Mesenchymal stem cell (in vitro differentiated cells and primary cell): Measurements from ENCODE around the gene PTPRG.
A peak's percentile ranks its signal among the peaks of the same experiment; 100 is the strongest.

Experiments used
- DNase-seq: peaks from one replicate; pipeline ENCODE4 v3.0.0-alpha.2; 2013
- H2AFZ ChIP-seq: one replicate; pipeline ENCODE4 v1.6.1; 2013; ENCODE audit warnings: low read depth, mild to moderate bottlenecking, control low read depth, inconsistent platforms, low read length, moderate library complexity
- H2AK5ac ChIP-seq: 2 replicates; pipeline ENCODE4 v1.6.1; 2013; ENCODE audit warnings: low read length, moderate library complexity, mild to moderate bottlenecking, inconsistent platforms; ENCODE audit not compliant: severe bottlenecking
- H2BK120ac ChIP-seq: one replicate; pipeline ENCODE4 v1.6.1; 2013; ENCODE audit warnings: low read depth, mild to moderate bottlenecking, inconsistent platforms, low read length, moderate library complexity
- H2BK12ac ChIP-seq, 2 experiments: one replicate each; pipeline ENCODE4 v1.6.1; 2013; ENCODE audit warnings: inconsistent platforms in 2 of 2, low read length in 2 of 2, mild to moderate bottlenecking in 2 of 2, moderate library complexity in 2 of 2, control low read depth in 1 of 2
- H2BK15ac ChIP-seq: one replicate; pipeline ENCODE4 v1.6.1; 2013; ENCODE audit warnings: mild to moderate bottlenecking, low read depth, inconsistent platforms; ENCODE audit not compliant: poor library complexity, severe bottlenecking
- H2BK5ac ChIP-seq: 2 replicates; pipeline ENCODE4 v1.6.1; 2013; ENCODE audit warnings: low read depth, mild to moderate bottlenecking, low read length, control low read depth, inconsistent platforms; ENCODE audit not compliant: poor library complexity, severe bottlenecking
- H3K14ac ChIP-seq, 2 experiments: one replicate each; pipeline ENCODE4 v1.6.1; 2013; ENCODE audit warnings: inconsistent platforms in 2 of 2, low read length in 2 of 2, control low read depth in 1 of 2, mild to moderate bottlenecking in 1 of 2, moderate library complexity in 1 of 2
- H3K18ac ChIP-seq, 2 experiments: one replicate each; pipeline ENCODE4 v1.6.1; 2013; ENCODE audit warnings: inconsistent platforms in 2 of 2, low read length in 2 of 2, control low read depth in 1 of 2, low read depth in 1 of 2, mild to moderate bottlenecking in 1 of 2
- H3K23ac ChIP-seq, 2 experiments: one replicate each; pipeline ENCODE4 v1.6.1; 2013; ENCODE audit warnings: inconsistent platforms in 2 of 2, low read length in 2 of 2, mild to moderate bottlenecking in 2 of 2, moderate library complexity in 2 of 2, control low read depth in 1 of 2
- H3K27ac ChIP-seq: 2 replicates; pipeline ENCODE4 v1.5.1; 2013; ENCODE audit warnings: mild to moderate bottlenecking, moderate library complexity, low read length, control low read depth, inconsistent platforms; ENCODE audit not compliant: poor library complexity, severe bottlenecking
- H3K27me3 ChIP-seq, 2 experiments: 2 replicates each; pipeline versions ENCODE4 v1.6.1 to v1.7.0; 2013; ENCODE audit warnings: low read length in 2 of 2, mild to moderate bottlenecking in 2 of 2, moderate library complexity in 2 of 2, control low read depth in 1 of 2, inconsistent platforms in 1 of 2; ENCODE audit not compliant: control insufficient read depth in 1 of 2, insufficient read depth in 1 of 2
- H3K36me3 ChIP-seq, 2 experiments: 2 replicates each; pipeline versions ENCODE4 v1.6.1 to v1.7.0; 2013; ENCODE audit warnings: low read length in 2 of 2, control low read depth in 1 of 2, inconsistent platforms in 1 of 2, low read depth in 1 of 2, mild to moderate bottlenecking in 1 of 2; ENCODE audit not compliant: insufficient read depth in 2 of 2, control insufficient read depth in 1 of 2
- H3K4ac ChIP-seq, 2 experiments: one replicate each; pipeline ENCODE4 v1.6.1; 2013; ENCODE audit warnings: inconsistent platforms in 2 of 2, low read length in 2 of 2, mild to moderate bottlenecking in 2 of 2, moderate library complexity in 2 of 2, control low read depth in 1 of 2, low read depth in 1 of 2
- H3K4me1 ChIP-seq: 2 replicates; pipeline ENCODE4 v1.6.1; 2013; ENCODE audit warnings: low read depth, low read length, control low read depth; ENCODE audit not compliant: control insufficient read depth, insufficient read depth
- H3K4me2 ChIP-seq: 2 replicates; pipeline ENCODE4 v1.6.1; 2013; ENCODE audit warnings: low read length, mild to moderate bottlenecking, inconsistent platforms; ENCODE audit not compliant: poor library complexity, severe bottlenecking
- H3K4me3 ChIP-seq, 2 experiments: 2 replicates each; pipeline versions ENCODE4 v1.5.1 to v1.7.0; 2013; ENCODE audit warnings: low read length in 2 of 2, mild to moderate bottlenecking in 2 of 2, control low read depth in 1 of 2, low read depth in 1 of 2; ENCODE audit not compliant: insufficient read depth in 1 of 2
- H3K79me1 ChIP-seq: replicated peaks from 2 replicates; pipeline ENCODE4 v1.6.1; 2013; ENCODE audit warnings: mild to moderate bottlenecking, control low read depth, low read length, inconsistent platforms; ENCODE audit not compliant: poor library complexity, severe bottlenecking
- H3K9ac ChIP-seq: 2 replicates; pipeline ENCODE4 v1.7.0; 2013; ENCODE audit warnings: mild to moderate bottlenecking, low read length, moderate library complexity
- H3K9me3 ChIP-seq: 2 replicates; pipeline ENCODE4 v1.7.0; 2013; ENCODE audit warnings: mild to moderate bottlenecking, low read length; ENCODE audit not compliant: control insufficient read depth
- H4K8ac ChIP-seq: one replicate; pipeline ENCODE4 v1.6.1; 2013; ENCODE audit warnings: inconsistent platforms, mild to moderate bottlenecking, low read length, moderate library complexity
- H4K91ac ChIP-seq: one replicate; pipeline ENCODE4 v1.6.1; 2013; ENCODE audit warnings: mild to moderate bottlenecking, low read length, inconsistent platforms
- WGBS: methylation state at CpG from one replicate; pipeline ENCODE4 v1.1.7; 2013; ENCODE audit warnings: mixed read lengths; 5-methylcytosine and 5-hydroxymethylcytosine counted together

Gene PTPRG

DNA sequence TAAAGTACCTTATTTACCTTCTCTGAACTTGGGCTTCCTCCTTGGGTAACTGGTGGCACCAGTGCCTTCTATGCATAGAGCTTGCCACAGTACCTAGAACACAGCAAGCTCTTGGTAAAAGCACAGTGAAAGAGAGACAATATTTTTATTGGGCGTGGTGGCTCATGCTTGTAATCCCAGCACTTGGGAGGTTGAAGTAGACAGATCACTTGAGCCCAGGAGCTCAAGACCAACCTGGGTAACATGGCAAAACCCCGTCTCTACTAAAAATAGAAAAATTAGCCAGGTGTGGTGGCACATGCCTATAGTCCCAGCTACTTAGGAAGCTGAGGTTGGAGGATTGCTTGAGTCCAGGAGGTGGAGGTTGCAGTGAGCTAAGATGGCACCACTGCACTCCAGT is 285.1 kb downstream of the PTPRG start:
- no peak for DNase-seq
- Histone ChIP-seq H4K91ac (no peak overlapping the region), H3K9me3 (no peaks in the 10 kb centered on the region), H3K79me1 (peaks cover 21% of the 10 kb centered on the region), H3K36me3 (no peaks in the 10 kb centered on the region), H2BK12ac (no peak overlapping the region), H3K4me1 (peaks cover 3% of the 10 kb centered on the region), H3K4ac (no peak overlapping the region), H2BK120ac (no peak overlapping the region), H3K27me3 (no peaks in the 10 kb centered on the region), H2AK5ac (no peak overlapping the region), H3K4me3 (no peak overlapping the region), H3K18ac (no peak overlapping the region), H3K14ac (no peak overlapping the region), H2BK5ac (no peak overlapping the region), H3K9ac (no peak overlapping the region), H3K23ac (no peak overlapping the region), H4K8ac (no peak overlapping the region), H3K4me2 (no peak overlapping the region), H3K27ac (no peak overlapping the region), H2AFZ (no peak overlapping the region), H2BK15ac (no peak overlapping the region)
- WGBS: 94% methylated on average over 2 of the region's 2 CpGs

DNA sequence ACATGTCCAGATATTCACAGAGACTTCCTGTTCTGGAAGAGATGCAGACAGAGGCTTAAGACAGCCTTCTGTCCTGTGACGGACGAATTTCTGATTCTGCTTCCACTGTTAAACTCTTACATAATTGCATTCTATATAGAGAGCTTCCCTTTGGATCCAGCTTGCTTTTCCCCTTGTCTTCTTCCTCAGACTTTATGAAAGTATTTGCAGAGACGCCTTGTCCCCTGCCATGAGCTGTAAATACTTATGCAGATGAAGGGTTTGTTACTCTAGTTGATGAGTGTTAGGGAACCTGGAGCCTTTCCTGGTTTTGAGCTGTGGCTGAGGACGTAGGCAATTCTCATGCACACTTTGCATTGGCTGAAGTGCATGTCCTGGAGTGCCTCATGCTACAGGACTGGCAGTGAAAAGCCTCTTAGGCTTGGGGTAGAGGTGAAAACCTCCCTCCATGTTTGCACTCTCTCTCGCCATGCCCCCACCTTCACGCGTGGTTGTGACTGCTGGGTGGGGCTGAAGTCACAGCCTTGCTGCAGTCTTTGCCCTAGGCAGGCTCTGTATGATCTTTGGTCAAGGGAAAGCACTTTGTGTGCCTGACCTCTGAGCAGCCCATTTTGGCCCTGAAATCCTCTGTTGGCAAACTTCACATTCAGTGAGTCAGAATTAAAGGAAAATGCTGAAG is 286.6 kb downstream of the PTPRG start:
- H2BK5ac ChIP-seq: no peak overlapping the region
- no peaks in the 10 kb centered on the region for H3K36me3 ChIP-seq
- H3K23ac ChIP-seq: peak overlapping the region in 1 of 2 experiments; percentile 69
- peak overlapping the region in 1 of 2 experiments; percentile 37 for H3K4me3 ChIP-seq
- H2AK5ac ChIP-seq: no peak overlapping the region
- H4K8ac ChIP-seq: no peak overlapping the region
- no peak overlapping the region for H4K91ac ChIP-seq
- H2BK12ac ChIP-seq: no peak overlapping the region
- DNase-seq: no peak
- H3K4me2 ChIP-seq: no peak overlapping the region
- H3K4me1 ChIP-seq: peaks cover 3% of the 10 kb centered on the region
- peaks cover 22% of the 10 kb centered on the region for H3K79me1 ChIP-seq
- H2BK120ac ChIP-seq: no peak overlapping the region
- WGBS: 29% methylated on average over 7 of the region's 7 CpGs
- H3K9me3 ChIP-seq: no peaks in the 10 kb centered on the region
- H2AFZ ChIP-seq: no peak overlapping the region
- no peak overlapping the region for H3K14ac ChIP-seq
- H3K4ac ChIP-seq: no peak overlapping the region
- peak overlapping the region; percentile 60 for H3K9ac ChIP-seq
- peak overlapping the region in 1 of 2 experiments; percentile 1 for H3K18ac ChIP-seq
- no peak overlapping the region for H2BK15ac ChIP-seq
- H3K27ac ChIP-seq: no peak overlapping the region
- H3K27me3 ChIP-seq: no peaks in the 10 kb centered on the region

DNA sequence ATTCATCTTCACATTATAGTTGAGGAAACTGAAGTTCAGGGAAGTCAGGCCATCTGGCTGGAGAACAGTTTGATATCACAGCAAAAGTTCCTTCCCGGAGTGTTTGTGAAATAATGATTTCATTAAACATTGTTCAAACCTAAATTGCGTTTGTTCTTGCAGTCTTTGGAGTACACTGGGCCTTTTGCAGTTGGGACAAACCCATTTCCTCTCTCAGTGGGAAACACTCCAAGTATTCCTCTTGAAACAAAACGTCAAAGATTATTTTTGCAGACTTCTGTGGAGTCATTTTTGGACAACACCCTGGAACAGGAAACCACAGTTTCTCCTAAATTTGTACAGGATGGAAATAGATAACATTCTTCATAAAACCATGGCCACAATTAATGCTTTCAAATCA is 287.5 kb downstream of the PTPRG start:
- H3K27ac ChIP-seq: no peak overlapping the region
- no peak overlapping the region for H3K4me2 ChIP-seq
- H3K14ac ChIP-seq: no peak overlapping the region
- no peak overlapping the region for H2BK5ac ChIP-seq
- H4K91ac ChIP-seq: no peak overlapping the region
- H2AFZ ChIP-seq: no peak overlapping the region
- H2BK12ac ChIP-seq: no peak overlapping the region
- no peaks in the 10 kb centered on the region for H3K36me3 ChIP-seq
- peak overlapping the region in 1 of 2 experiments; percentile 37 for H3K4me3 ChIP-seq
- H2BK120ac ChIP-seq: no peak overlapping the region
- H3K4me1 ChIP-seq: peaks cover 3% of the 10 kb centered on the region
- H2AK5ac ChIP-seq: no peak overlapping the region
- H3K9me3 ChIP-seq: no peaks in the 10 kb centered on the region
- 62% methylated on average over 3 of the region's 3 CpGs for WGBS
- peaks cover 29% of the 10 kb centered on the region for H3K79me1 ChIP-seq
- DNase-seq: no peak
- no peak overlapping the region for H4K8ac ChIP-seq
- no peak overlapping the region for H3K4ac ChIP-seq
- no peaks in the 10 kb centered on the region for H3K27me3 ChIP-seq
- no peak overlapping the region for H2BK15ac ChIP-seq
- no peak overlapping the region for H3K18ac ChIP-seq
- peak overlapping the region; percentile 60 for H3K9ac ChIP-seq
- H3K23ac ChIP-seq: no peak overlapping the region

DNA sequence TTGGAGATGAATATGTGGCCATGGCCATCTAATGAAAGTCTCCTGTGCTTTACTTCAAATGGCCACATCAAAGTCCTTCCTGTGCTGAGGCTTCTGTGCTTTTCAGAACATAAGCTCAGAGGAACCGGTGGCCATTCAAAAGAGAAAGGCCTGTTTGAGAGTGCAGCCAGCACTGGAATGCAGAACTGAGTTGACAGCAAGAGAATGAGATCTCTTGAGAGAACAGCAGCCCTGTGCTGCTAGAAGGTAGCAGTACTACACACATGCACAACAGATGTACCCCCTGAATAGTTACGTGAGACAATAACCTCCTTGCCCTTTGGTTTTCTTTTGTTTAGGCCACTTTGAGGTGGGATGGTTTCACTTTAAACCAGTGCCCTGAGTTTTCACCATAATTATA is 292.5 kb downstream of the PTPRG start:
- H3K23ac ChIP-seq: no peak overlapping the region
- no peak overlapping the region for H3K14ac ChIP-seq
- H3K9ac ChIP-seq: no peak overlapping the region
- no peaks in the 10 kb centered on the region for H3K4me1 ChIP-seq
- WGBS: 29% methylated on average over 1 of the region's 2 CpGs
- H3K27me3 ChIP-seq: no peaks in the 10 kb centered on the region
- no peak overlapping the region for H3K4me3 ChIP-seq
- H3K4ac ChIP-seq: no peak overlapping the region
- no peak overlapping the region for H3K27ac ChIP-seq
- no peaks in the 10 kb centered on the region for H3K9me3 ChIP-seq
- no peak overlapping the region for H2BK5ac ChIP-seq
- H2BK12ac ChIP-seq: no peak overlapping the region
- no peak overlapping the region for H4K91ac ChIP-seq
- no peak overlapping the region for H2AFZ ChIP-seq
- no peak overlapping the region for H4K8ac ChIP-seq
- H3K18ac ChIP-seq: no peak overlapping the region
- peaks cover 28% of the 10 kb centered on the region for H3K79me1 ChIP-seq
- no peaks in the 10 kb centered on the region for H3K36me3 ChIP-seq
- no peak overlapping the region for H2BK15ac ChIP-seq
- no peak overlapping the region for H2BK120ac ChIP-seq
- no peak overlapping the region for H3K4me2 ChIP-seq
- DNase-seq: no peak
- H2AK5ac ChIP-seq: no peak overlapping the region
